HG03025 (cell line): Measurements from ENCODE around the gene TOM1L2.
"Not testable (repeated sequence)": the region's sequence is repeated elsewhere in the genome, so short reads cannot be mapped to it uniquely, and the experiment has no call there.

Source experiments
- ATAC-seq: cut with Tn5 transposase; IDR thresholded peaks from one replicate; pipeline ENCODE4 v1.9.1; 2021; ENCODE audit warnings: mild to moderate bottlenecking, moderate library complexity; ENCODE audit not compliant: unreplicated experiment, low FRiP score

Gene TOM1L2

GRCh38 chr17:17944743-17945142 is 27.5 kb downstream of the TOM1L2 start:
- ATAC-seq: no peak

DNA sequence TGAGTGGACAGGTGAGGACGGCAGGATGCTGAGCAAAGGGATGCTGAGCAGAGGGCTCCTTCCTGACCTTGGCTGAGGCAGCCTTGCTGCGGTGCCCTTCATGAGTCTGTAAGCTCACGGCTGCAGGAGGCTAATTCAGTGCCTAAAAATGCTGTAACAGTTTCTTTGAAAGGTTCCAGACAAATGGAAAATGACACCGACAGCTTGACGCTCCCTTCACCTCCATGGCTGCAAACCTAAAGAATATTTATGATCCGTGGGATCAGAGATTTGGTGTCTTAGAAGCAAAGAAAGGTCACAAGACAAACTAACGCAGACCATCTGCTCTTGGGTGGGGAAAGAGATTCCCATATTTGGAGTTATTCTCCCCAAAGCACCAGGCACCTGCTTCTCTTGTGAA is 28.0 kb downstream of the TOM1L2 start:
- no peak for ATAC-seq

DNA sequence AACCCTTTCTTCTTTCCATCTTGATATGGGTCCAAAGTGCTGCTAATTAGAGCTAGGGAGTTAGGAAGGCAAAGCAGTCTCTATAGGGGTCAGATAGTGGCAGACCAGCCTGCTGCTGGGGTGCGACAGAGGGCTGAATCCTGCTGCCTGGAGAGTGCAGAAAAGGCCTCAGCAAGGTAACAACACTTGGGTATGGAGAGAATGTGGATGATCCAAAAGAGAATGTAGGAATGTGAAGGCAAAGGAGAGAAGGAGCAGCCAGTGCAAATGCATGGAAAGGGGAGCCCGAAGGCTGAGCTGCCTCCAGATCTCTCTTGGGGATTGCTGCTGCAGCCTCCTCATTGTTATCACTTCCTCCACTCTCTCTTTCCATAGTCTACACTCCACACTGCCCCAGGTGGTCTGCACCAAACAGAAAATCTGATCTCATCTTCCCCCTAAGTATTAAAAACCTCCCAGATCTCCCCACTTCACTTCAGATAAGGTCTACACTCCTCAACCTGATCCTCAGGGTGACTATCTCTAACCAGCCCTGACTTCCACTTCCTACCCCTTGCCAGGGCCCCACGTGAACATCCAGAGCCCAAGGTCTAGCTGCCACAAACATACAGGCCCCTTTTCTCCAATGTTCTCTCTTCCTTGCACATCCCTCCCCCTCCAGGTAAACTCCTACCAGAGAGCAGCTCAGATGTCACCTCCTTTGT is 28.8 kb downstream of the TOM1L2 start:
- ATAC-seq: no peak

GRCh38 chr17:17942846-17943245 is 29.4 kb downstream of the TOM1L2 start:
- ATAC-seq: no peak

DNA sequence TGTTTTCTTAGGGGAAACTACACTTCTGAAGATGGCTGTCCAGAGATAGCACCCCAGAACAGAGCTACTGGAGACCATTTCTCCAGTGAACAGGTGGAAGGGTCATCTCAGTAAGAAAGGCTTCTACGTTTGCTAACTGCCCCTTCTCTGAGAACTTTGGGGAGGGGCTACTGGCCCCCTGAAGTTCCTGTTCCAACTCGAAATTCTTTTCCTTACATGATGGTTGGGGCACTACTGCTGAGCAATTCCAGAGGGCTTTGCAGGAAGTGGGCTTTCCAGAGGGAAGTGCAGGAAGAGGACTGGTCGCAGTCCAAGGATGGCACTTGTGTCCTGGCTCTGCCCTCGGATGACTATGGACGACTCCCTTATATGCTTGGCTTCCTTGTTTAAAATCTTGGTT is 31.2 kb downstream of the TOM1L2 start:
- no peak for ATAC-seq

DNA sequence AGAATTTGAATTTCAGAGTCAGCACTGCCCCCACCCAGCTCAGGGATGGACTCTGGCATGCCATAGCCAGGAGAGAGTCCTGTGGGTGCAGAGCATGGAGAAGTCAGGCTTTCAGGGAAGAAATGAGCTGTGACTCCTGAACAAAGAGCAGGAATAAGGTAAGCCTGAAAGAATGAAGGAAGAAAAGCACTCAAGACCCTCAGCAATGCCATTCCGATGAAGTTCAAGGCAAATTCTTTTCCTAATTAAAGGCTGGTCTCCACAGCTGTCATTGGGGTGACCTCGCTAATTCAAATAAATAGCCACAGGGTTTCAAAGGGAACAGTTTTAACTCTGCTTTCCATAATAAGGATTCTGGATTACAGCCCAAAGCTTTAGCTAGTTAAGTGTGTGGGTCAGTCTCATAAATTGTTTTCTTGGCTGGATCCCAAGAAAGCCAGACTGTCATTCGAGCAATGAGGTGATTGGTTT is 31.7 kb downstream of the TOM1L2 start:
- ATAC-seq: no peak

DNA sequence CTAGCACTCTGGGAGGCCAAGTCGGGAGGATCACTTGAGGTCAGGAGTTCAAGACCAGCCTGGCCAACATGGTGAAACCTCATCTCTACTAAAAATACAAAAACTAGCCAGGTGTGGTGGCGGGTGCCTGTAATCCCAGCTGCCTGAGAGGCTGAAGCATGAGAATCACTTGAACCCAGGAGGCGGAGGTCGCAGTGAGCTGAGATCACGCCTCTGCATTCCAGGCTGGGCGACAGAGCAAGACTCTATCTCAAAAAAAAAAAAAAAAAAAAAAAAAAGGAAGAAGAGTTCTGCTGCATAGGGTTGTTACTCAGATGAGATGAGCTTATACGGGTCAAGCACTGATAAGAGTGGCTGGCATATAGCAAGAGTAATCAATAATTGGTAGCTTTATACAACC is 32.3 kb downstream of the TOM1L2 start:
- ATAC-seq: not testable (repeated sequence)

GRCh38 chr17:17938388-17939107 is 33.7 kb downstream of the TOM1L2 start:
- ATAC-seq: no peak

- no peak for ATAC-seq
Measured at GRCh38 chr17:17937958-17938357, 34.2 kb downstream of the TOM1L2 start.

- no peak for ATAC-seq
Measured at GRCh38 chr17:17937201-17937853, 34.9 kb downstream of the TOM1L2 start.

- no peak for ATAC-seq
Measured at GRCh38 chr17:17935321-17936271, 36.6 kb downstream of the TOM1L2 start.

DNA sequence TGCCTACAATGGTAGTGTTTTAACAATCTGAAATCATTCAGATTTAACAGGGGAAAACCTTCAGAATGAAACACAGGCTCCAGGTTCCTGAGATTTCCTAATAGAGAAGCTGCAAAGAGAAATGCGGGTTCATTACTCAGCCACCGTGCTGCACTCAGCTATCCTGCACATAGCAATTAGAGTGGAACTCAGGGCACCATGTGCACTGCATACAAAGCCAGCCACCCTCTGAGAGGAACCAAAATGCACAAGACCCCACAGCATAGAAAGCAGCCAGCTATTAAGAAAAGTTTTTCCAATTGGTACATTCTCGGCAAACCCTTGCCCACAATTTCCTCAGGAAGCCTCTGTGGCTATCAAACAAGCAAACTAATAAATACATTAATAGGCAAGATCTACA is 37.4 kb downstream of the TOM1L2 start:
- ATAC-seq: no peak

DNA sequence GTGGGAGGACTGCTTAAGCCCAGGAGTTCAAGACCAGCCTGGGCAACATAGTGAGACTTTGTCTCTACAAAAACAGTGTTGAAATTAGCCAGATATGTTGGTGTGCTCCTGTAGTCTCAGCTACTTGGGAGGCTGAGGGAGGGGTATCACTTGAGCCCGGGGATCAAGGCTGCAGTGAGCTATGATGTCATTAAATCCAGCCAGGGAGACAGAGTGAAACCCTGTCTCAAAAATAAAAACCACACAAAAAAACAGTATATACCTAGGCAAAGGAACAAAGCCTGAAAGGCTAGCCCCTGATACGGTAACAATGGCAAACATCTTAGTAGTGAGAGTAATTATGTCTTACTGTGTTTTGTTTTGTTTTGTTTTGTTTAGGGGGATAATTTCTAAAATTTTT is 38.0 kb downstream of the TOM1L2 start:
- no peak for ATAC-seq

DNA sequence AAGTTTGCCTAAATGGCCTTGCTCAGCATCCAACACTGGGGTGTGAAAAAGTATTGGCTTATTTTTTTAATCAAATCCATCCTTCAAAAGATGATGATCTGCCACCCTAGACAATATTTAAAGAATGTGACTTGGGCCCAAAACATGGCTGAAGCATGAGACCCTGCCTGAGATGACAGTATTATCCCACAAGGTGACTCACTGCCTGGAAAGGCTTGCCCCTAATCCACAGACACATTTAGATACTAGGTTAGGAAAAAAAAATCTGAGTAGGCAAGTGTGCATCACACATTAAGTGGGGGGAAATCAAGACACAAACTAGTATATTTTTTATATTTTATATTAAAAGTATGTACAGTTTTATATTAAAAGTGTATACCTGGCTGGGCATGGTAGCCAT is 38.4 kb downstream of the TOM1L2 start:
- no peak for ATAC-seq

GRCh38 chr17:17931159-17931558 is 41.0 kb downstream of the TOM1L2 start:
- ATAC-seq: no peak

GRCh38 chr17:17930674-17931073 is 41.5 kb downstream of the TOM1L2 start:
- no peak for ATAC-seq

DNA sequence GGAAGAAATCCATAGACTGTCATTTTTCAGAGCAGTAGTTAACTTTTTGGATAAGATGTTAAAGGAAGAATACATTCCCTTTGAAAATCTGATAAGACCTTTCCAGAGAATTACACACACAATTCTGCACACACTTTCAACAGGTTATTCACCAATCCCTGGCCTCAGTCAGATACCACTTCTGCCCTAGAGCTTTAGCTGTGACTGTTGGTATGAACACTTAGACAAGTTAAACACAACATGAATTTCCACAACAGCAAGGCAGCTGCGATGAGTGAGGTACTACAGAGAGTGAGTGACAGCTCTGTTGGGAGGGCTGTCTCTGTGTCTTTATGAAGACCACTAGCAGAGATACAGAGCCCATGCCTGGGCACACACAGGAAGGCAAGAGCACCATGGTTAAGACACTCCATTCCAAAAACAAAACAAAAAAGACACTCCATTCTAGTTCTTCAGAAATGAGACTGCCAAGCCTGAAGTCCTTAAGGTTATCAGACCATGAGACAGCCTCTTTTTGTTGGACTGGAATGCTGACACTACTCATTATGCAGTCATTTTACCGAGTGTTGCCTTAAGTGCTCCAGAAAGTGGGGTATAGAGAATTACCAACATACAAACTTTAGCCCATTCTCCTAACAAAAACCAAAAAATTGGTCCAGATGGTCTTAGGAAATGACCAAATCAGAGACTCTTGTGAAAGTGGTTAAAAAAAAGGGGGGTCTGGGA is 42.4 kb downstream of the TOM1L2 start:
- ATAC-seq: no peak

DNA sequence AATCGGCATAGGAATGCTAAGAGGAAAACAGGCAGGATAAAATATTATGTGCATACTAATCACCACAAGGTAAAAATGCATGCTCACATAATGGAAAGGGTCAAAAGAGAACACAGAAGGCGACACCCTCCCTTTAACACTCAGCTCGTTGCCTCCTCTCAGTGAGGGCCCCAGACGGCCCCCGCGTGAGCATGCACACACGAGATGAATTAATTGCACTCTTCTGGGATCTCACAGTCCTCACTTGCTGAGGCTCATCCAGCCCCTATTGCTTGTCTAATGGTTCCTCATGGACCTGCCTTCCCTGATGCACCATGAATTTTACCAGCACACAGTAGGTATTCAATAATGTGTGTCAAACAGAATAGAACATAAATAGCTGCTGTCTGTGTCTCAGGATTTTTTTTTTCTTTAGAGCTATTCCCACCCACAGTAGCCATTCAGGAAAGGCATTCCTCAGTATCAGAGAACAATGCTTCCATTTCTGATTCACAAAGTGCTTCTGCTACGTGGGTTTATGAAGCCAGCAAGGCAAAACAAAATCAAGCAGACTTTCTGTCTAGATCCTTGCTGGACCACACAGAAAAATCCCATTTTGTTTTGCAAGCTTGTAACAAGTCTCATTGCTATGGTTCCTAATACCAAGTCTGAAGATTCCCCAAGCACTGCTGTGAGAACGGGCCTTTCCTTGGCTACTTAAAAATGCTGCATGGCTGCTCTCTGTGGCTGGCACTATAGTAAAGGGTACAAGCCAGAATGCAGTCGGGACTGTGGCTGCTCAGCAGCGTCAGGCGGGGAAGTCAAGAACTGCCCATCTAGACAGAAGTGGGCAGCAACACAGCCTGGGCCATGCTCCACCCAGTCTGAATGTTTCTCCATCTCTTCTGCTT is 43.6 kb downstream of the TOM1L2 start:
- no peak for ATAC-seq
